Spleen (tissue), 7 donors: ENCODE measurements around the gene SNX32.

Experiments
- POLR2A ChIP-seq, 3 donors: fragments of 450-650 bp; IDR thresholded peaks; one replicate each; pipeline ENCODE4 v1.5.1; 2017; ENCODE audit warnings: antibody characterized with exemption in 3 of 3, mild to moderate bottlenecking in 1 of 3
- POLR2AphosphoS5 ChIP-seq, 3 donors: sonication (generic); formaldehyde crosslinking; IDR thresholded peaks; one replicate each; pipeline ENCODE4 v1.5.1; 2017; ENCODE audit warnings: antibody characterized with exemption in 3 of 3
- TF ChIP-seq, protein P1 (sequence below), 11 experiments: fragments of 200-600 bp in 7 of 11; fragments of 450-650 bp in 4 of 11; sonication (generic) in 4 of 11; IDR thresholded peaks in 8 of 11; conservative IDR thresholded peaks in 3 of 11; 1 replicate in 7 of 11; 2 replicates in 4 of 11; pipeline versions ENCODE4 v1.4.0 to v1.8.0; 2016 to 2021; ENCODE audit warnings: antibody characterized with exemption in 11 of 11, inconsistent platforms in 4 of 11, mild to moderate bottlenecking in 1 of 11
- donor health status: DM: no; HTN: no; CAD: no; lungs with moderate emphysema.
- donor health status: DM: no; HTN: no; CAD: no.
- donor health status: DM: no; HTN: no; CAD: no.

DNA sequence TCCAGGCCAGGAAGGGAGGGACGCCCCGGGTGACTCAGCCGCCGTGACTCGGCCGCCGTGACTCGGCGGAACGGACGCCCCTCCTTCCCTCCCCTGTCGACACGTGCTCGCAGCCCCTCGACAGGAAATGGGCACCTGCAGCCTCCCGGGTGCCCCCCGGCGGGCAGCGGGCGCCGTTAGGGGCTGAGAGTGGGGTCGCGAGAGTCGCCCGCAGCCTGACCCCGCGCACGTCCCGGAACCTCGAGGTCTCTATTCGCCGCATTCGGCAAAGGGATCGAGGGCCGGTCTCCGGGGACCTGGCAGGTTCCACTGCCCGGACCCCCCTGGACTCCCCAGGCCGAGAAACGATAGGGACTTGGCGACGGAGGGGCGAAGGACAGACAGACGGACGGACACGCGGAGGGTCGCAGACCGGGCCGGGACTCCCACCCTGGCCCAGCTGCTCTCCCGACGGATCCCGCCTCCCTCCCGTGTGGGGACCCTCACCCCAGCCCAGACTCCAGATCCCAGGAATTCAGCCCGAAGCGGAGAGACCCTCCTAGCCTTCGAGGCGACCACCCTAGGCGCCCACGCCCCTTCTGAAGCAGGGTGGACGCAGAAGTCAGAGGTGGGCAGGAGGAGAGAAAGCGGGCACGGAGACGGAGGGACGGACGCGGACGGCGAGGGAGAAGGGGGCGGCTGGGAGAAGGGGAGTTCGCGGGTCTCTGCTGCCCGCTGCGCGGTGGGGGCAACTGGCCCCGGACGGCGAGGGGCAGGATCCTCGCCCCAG lies 65.8 kb downstream of the SNX32 start:
- TF ChIP-seq POLR2A (IDR thresholded peaks at IDR 0.05) (no peak), POLR2AphosphoS5 (IDR thresholded peaks at IDR 0.05) (peak; percentile 51 to 85 (median 57))
- TF ChIP-seq, protein P1, sequence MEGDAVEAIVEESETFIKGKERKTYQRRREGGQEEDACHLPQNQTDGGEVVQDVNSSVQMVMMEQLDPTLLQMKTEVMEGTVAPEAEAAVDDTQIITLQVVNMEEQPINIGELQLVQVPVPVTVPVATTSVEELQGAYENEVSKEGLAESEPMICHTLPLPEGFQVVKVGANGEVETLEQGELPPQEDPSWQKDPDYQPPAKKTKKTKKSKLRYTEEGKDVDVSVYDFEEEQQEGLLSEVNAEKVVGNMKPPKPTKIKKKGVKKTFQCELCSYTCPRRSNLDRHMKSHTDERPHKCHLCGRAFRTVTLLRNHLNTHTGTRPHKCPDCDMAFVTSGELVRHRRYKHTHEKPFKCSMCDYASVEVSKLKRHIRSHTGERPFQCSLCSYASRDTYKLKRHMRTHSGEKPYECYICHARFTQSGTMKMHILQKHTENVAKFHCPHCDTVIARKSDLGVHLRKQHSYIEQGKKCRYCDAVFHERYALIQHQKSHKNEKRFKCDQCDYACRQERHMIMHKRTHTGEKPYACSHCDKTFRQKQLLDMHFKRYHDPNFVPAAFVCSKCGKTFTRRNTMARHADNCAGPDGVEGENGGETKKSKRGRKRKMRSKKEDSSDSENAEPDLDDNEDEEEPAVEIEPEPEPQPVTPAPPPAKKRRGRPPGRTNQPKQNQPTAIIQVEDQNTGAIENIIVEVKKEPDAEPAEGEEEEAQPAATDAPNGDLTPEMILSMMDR (IDR thresholded peaks at IDR 0.05 in 8 of 11, conservative IDR thresholded peaks at IDR 0.05 in 3 of 11), result no peak
